Right lung (tissue), 5 donors: ENCODE results near the gene DNAJC7. TPM values are rescaled to one million over a fixed set of nuclear protein-coding genes. Genes with fewer than 3 reads are reported as not detected.

Experiments
- polyA plus RNA-seq, 5 donors: library from polyadenylated mRNA; unstranded; fragments of 120-200 nt; gene quantifications; one replicate each; pipeline versions ENCODE4 v1.2.1 to v1.2.3, GENCODE V29; 2013; ENCODE audit warnings: inconsistent platforms in 1 of 5, low replicate concordance in 1 of 5; ENCODE audit not compliant: insufficient read length in 5 of 5, insufficient read depth in 1 of 5

Gene DNAJC7
- polyA plus RNA-seq, 5 donors, result 121 to 167 (median 149) TPM

Other genes starting within 250 kb of the DNAJC7 start
- gene JUP, start 230.7 kb downstream of the DNAJC7 start, polyA plus RNA-seq, result 100 to 1,000 TPM in 3 of 5 donors, 10 to 100 TPM in 2; 81.3 to 137 (median 103) TPM
- gene P3H4, start 205.5 kb downstream of the DNAJC7 start, polyA plus RNA-seq, result 10 to 100 TPM; 23.9 to 46.8 (median 32.1) TPM
- 100 to 1,000 TPM; 108 to 162 (median 140) TPM for gene FKBP10, start 204.4 kb downstream of the DNAJC7 start, polyA plus RNA-seq
- 100 to 1,000 TPM in 3 of 5 donors, 10 to 100 TPM in 2; 86.8 to 105 (median 103) TPM for gene NT5C3B, start 181.2 kb downstream of the DNAJC7 start, polyA plus RNA-seq
- under 1 TPM in 4 of 5 donors, not detected in 1; 0.14 to 0.28 (median 0.24) TPM for gene KLHL10, start 179.6 kb downstream of the DNAJC7 start, polyA plus RNA-seq
- gene KLHL11, start 152.0 kb downstream of the DNAJC7 start, polyA plus RNA-seq, result 10 to 100 TPM in 1 of 5 donors, 1 to 10 TPM in 4; 6.2 to 10.7 (median 9.4) TPM
- gene ACLY, start 98.5 kb downstream of the DNAJC7 start, polyA plus RNA-seq, result 10 to 100 TPM; 69.8 to 87.7 (median 72.1) TPM
- gene ODAD4, start 86.8 kb downstream of the DNAJC7 start, polyA plus RNA-seq, result 1 to 10 TPM; 3.8 to 8.8 (median 6.0) TPM
- 10 to 100 TPM; 49.6 to 78.5 (median 55.9) TPM for gene CNP, start 50.6 kb downstream of the DNAJC7 start, polyA plus RNA-seq
- 10 to 100 TPM; 37.6 to 56.9 (median 42.2) TPM for gene NKIRAS2, start 2.7 kb upstream of the DNAJC7 start, polyA plus RNA-seq
- gene C17orf113, start 33.2 kb upstream of the DNAJC7 start, polyA plus RNA-seq, result 1 to 10 TPM; 3.6 to 5.0 (median 4.6) TPM
- gene ZNF385C, start 81.0 kb upstream of the DNAJC7 start, polyA plus RNA-seq, result 1 to 10 TPM; 2.6 to 3.9 (median 3.0) TPM
- gene DHX58, start 95.3 kb upstream of the DNAJC7 start, polyA plus RNA-seq, result 10 to 100 TPM; 13.9 to 20.1 (median 18.8) TPM
- 10 to 100 TPM; 51.3 to 73.7 (median 67.3) TPM for gene KAT2A, start 103.9 kb upstream of the DNAJC7 start, polyA plus RNA-seq
- under 1 TPM; 0.29 to 0.60 (median 0.43) TPM for gene HSPB9, start 105.4 kb upstream of the DNAJC7 start, polyA plus RNA-seq
- gene RAB5C, start 137.6 kb upstream of the DNAJC7 start, polyA plus RNA-seq, result 100 to 1,000 TPM in 3 of 5 donors, 10 to 100 TPM in 2; 93.3 to 131 (median 102) TPM
- gene KCNH4, start 163.7 kb upstream of the DNAJC7 start, polyA plus RNA-seq, result under 1 TPM in 2 of 5 donors, not detected in 3; 0.04 to 0.07 TPM
- not detected for gene HCRT, start 168.0 kb upstream of the DNAJC7 start, polyA plus RNA-seq
- gene GHDC, start 177.1 kb upstream of the DNAJC7 start, polyA plus RNA-seq, result 10 to 100 TPM; 11.6 to 21.7 (median 19.9) TPM